Vein endothelial cell (primary cell): Measurements from ENCODE around the gene BBLN. TPM values are rescaled to one million over a fixed set of nuclear protein-coding genes. Genes with fewer than 3 reads are reported as not detected.

Experiments
- total RNA-seq: library from RNA; depleted of rRNA; stranded (reverse); fragments of >200 nt; gene quantifications from 2 replicates; pipeline ENCODE4 v1.2.3, GENCODE V29; 2012

The BBLN gene, protein sequence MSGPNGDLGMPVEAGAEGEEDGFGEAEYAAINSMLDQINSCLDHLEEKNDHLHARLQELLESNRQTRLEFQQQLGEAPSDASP
- 59.2 and 82.6 TPM in 2 replicates for total RNA-seq

GRCh38 chr9:128159784-128160602 lies at the start of gene BBLN:
Gene BBLN, plus strand, starts transcription at chr9:128160265. Its CDS starts 143 bp downstream, at chr9:128160408.

DNA sequence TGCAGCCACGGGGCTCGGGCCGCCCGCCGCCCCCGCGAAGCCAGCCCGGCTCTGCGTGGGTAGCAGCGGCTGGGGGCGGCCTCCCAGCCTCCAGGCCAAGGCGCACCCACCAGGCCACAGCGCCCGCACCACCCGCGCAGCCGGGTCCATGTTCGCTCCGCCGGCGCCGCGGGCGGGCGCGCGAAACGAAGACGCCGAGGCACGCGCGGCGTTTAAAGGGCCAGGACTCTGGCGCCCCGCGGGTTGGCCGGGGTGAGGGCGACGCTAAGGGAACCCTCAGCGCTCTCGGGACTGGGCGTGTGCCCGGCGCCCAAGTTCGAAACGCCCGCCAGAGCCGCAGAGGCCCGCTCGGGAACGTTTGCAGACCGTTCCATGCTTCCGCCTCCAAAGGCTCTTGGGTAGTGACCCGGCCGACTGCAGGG lies 32.5 kb upstream of the BBLN start, which contains the start of gene PTGES2:
TSS of gene PTGES2 (minus strand) at position 162 of the 422 bp plus-strand sequence. CDS start at position 150, 12 bp downstream.

GRCh38 chr9:128149001-128149701 lies 10.9 kb upstream of the BBLN start, which contains the start of gene LCN2:
Gene LCN2, plus strand, starts transcription at chr9:128149453. Its CDS starts 73 bp downstream, at chr9:128149526.

DNA sequence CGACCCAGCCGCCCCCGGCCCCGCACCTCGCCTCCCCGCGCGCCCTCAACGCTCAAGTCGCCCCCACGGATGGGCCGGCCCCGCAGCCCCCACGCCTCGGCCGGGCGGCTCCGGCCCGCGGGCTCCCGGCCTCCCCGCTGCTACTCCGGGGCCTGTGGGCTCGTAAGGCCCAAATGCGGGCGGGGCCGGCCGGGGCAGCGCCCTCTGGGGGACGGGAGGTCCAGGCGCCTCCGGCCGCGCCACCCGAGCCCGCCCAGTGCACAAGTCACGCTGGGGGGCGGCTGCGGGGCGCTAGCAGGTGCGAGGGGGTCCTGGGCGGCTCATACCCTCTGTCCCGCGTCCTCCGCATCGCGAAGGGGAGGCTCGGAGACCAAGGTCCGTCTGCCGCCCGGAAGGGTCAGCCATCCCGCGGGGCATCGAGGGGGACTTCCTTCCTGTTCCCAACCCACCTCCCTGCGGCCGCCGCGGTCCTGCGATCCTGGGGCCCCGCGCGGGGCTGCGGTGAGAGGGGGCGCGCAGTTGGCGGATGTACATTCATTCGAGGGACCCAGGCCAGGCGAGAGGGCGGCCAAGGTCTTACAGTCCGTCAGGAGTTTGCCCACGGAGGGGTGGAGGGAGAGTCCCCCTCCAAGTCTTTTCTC lies 31.5 kb downstream of the BBLN start, which contains the start of gene CIZ1:
TSS of gene CIZ1 (minus strand) at position 167 of the 641 bp plus-strand sequence. CDS start 715 bp downstream, outside the sequence.

GRCh38 chr9:128203024-128203706 lies 43.1 kb downstream of the BBLN start, which contains the start of gene DNM1:
Gene DNM1, plus strand, starts transcription at chr9:128203379. Its CDS starts 92 bp downstream, at chr9:128203471.

Other genes with a start within 250 kb of the BBLN start
- 75.8 and 85.3 TPM in 2 replicates for gene ST6GALNAC4, start 243.2 kb upstream of the BBLN start, total RNA-seq
- 0.29 and 0.65 TPM in 2 replicates for gene PIP5KL1, start 229.5 kb upstream of the BBLN start, total RNA-seq
- 15.7 and 19.6 TPM in 2 replicates for gene DPM2, start 222.4 kb upstream of the BBLN start, total RNA-seq
- 10.6 and 12.1 TPM in 2 replicates for gene EEIG1, start 179.3 kb upstream of the BBLN start, total RNA-seq
- 7.5 and 9.3 TPM in 2 replicates for gene NAIF1, start 92.9 kb upstream of the BBLN start, total RNA-seq
- 22.5 and 22.9 TPM in 2 replicates for gene SLC25A25, start 92.0 kb upstream of the BBLN start, total RNA-seq
- 71.2 and 71.5 TPM in 2 replicates for gene PTGES2, start 32.5 kb upstream of the BBLN start, total RNA-seq
- gene LCN2, start 10.8 kb upstream of the BBLN start, total RNA-seq, result not detected in 2 replicates
- gene CIZ1, start 31.3 kb downstream of the BBLN start, total RNA-seq, result 39.7 and 42.5 TPM in 2 replicates
- 0.48 and 0.98 TPM in 2 replicates for gene DNM1, start 43.1 kb downstream of the BBLN start, total RNA-seq
- gene GOLGA2, start 115.7 kb downstream of the BBLN start, total RNA-seq, result 78.3 and 79.7 TPM in 2 replicates
- gene SWI5, start 116.0 kb downstream of the BBLN start, total RNA-seq, result 20.5 and 23.5 TPM in 2 replicates
- gene TRUB2, start 162.2 kb downstream of the BBLN start, total RNA-seq, result 16.7 and 24.2 TPM in 2 replicates
- 45.7 and 46.2 TPM in 2 replicates for gene COQ4, start 162.6 kb downstream of the BBLN start, total RNA-seq
- gene SLC27A4, start 180.3 kb downstream of the BBLN start, total RNA-seq, result 39.5 and 40.2 TPM in 2 replicates
- 49.5 and 49.6 TPM in 2 replicates for gene URM1, start 211.1 kb downstream of the BBLN start, total RNA-seq